MM.1S (cell line): ENCODE results near the gene TRAF3.

Source experiments
- CTCF ChIP-seq: fragments of 300-600 bp; sonication (generic); IDR thresholded peaks from 2 replicates; pipeline ENCODE4 v1.5.1; 2016; ENCODE audit warnings: antibody characterized with exemption, low read length, mixed read lengths
- EZH2 ChIP-seq: fragments of 300-600 bp; sonication (generic); optimal IDR thresholded peaks from 2 replicates; pipeline ENCODE3; 2017; ENCODE audit warnings: low read depth, mild to moderate bottlenecking, antibody characterized with exemption, low read length, mixed read lengths

GRCh38 chr14:102809870-102810269 lies 32.6 kb downstream of the TRAF3 start:
- no peak for TF ChIP-seq CTCF
- no peak for TF ChIP-seq EZH2
